T-cell (primary cell): Measurements from ENCODE around the gene INHA. TPM values are rescaled to one million over a fixed set of nuclear protein-coding genes. Genes with fewer than 3 reads are reported as not detected.

Experiments
- ATAC-seq, 4 experiments: fragments of 200-7000 bp in 3 of 4; fragments of 150-1000 bp in 1 of 4; cut with Tn5 transposase; replicated peaks in 1 of 4; 1 replicate in 3 of 4; 2 replicates in 1 of 4; pipeline ENCODE4 v1.10.0; 2021; ENCODE audit warnings: moderate library complexity in 3 of 4, mild to moderate bottlenecking in 2 of 4, moderate number of reproducible peaks in 1 of 4
- CTCF ChIA-PET, 2 donors: fragments of 300-600 bp; sonication (Branson Sonifier 250); formaldehyde crosslinking; loops; one replicate each; lab custom pipeline; 2022; ENCODE audit warnings: antibody characterized with exemption in 2 of 2; lab: Charles Lee
- POLR2A ChIA-PET, 2 donors: fragments of 300-600 bp; sonication (Branson Sonifier 250); formaldehyde crosslinking; loops; one replicate each; lab custom pipeline; 2022; ENCODE audit warnings: antibody characterized with exemption in 2 of 2; lab: Charles Lee
- DNase-seq, 35 experiments: peaks; one replicate each; pipeline versions ENCODE4 v3.0.0 to v3.0.0-alpha.2; 2013 to 2023
- H3K27ac ChIP-seq: one replicate; pipeline ENCODE4 v1.5.1; 2013; ENCODE audit warnings: low read length
- H3K27me3 ChIP-seq, 2 experiments: replicated peaks in 1 of 2; 1 replicate in 1 of 2; 2 replicates in 1 of 2; pipeline versions ENCODE4 v1.6.1 to v1.7.0; 2013; ENCODE audit warnings: low read length in 1 of 2, mixed read lengths in 1 of 2; ENCODE audit not compliant: control insufficient read depth in 2 of 2, insufficient read depth in 2 of 2; ENCODE audit errors: extremely low read depth in 1 of 2
- H3K36me3 ChIP-seq, 2 donors: 1 replicate in 1 of 2; 2 replicates in 1 of 2; pipeline versions ENCODE4 v1.6.1 to v1.7.0; 2013; ENCODE audit warnings: low read length in 1 of 2; ENCODE audit not compliant: control insufficient read depth in 2 of 2, insufficient read depth in 1 of 2; ENCODE audit errors: extremely low read depth in 1 of 2
- H3K4me1 ChIP-seq, 2 experiments: 1 replicate in 1 of 2; 2 replicates in 1 of 2; pipeline versions ENCODE4 v1.6.1 to v1.7.0; 2013; ENCODE audit warnings: low read length in 2 of 2, mixed read lengths in 1 of 2; ENCODE audit not compliant: insufficient read depth in 2 of 2, control insufficient read depth in 1 of 2; ENCODE audit errors: extremely low read depth in 1 of 2
- H3K4me3 ChIP-seq, 2 donors: 1 replicate in 1 of 2; 2 replicates in 1 of 2; pipeline versions ENCODE4 v1.5.1 to v1.7.0; 2013; ENCODE audit warnings: mild to moderate bottlenecking in 2 of 2, low read length in 1 of 2, moderate library complexity in 1 of 2; ENCODE audit not compliant: control insufficient read depth in 1 of 2; ENCODE audit errors: extremely low read depth in 1 of 2
- H3K9me3 ChIP-seq: 2 replicates; pipeline ENCODE4 v1.7.0; 2013
- H3K27ac Mint-ChIP-seq, 2 donors: one replicate each; pipeline ENCODE4 v1.8.0; 2020 to 2021; ENCODE audit warnings: mild to moderate bottlenecking in 2 of 2, mixed read lengths in 2 of 2
- H3K27me3 Mint-ChIP-seq, 2 donors: one replicate each; pipeline ENCODE4 v1.8.0; 2021 to 2022; ENCODE audit warnings: mixed read lengths in 2 of 2
- H3K36me3 Mint-ChIP-seq: one replicate; pipeline ENCODE4 v1.8.0; 2021; ENCODE audit warnings: mixed read lengths
- H3K4me1 Mint-ChIP-seq, 3 donors: one replicate each; pipeline ENCODE4 v1.8.0; 2020 to 2022; ENCODE audit warnings: mixed read lengths in 3 of 3, mild to moderate bottlenecking in 1 of 3
- H3K4me3 Mint-ChIP-seq, 3 donors: one replicate each; pipeline ENCODE4 v1.8.0; 2020 to 2022; ENCODE audit warnings: mild to moderate bottlenecking in 3 of 3, mixed read lengths in 3 of 3, moderate library complexity in 3 of 3
- H3K9me3 Mint-ChIP-seq, 3 donors: one replicate each; pipeline ENCODE4 v1.8.0; 2020 to 2022; ENCODE audit warnings: mixed read lengths in 3 of 3
- WGBS: methylation state at CpG from one replicate; pipeline ENCODE4 v1.1.5; 2013; ENCODE audit warnings: missing lambda C conversion rate; ENCODE audit not compliant: insufficient coverage; 5-methylcytosine and 5-hydroxymethylcytosine counted together
- total RNA-seq, 35 experiments: library from RNA in 6 of 35; stranded (reverse) in 6 of 35; fragments of 120-200 nt in 1 of 35; gene quantifications; one replicate each; pipeline versions ENCODE4 v1.2.1 to v1.2.4 and lab custom pipeline; 2013 to 2026

INHA gene
- total RNA-seq, 5 donors from 2014 or later (not counting 1 experiment from before 2014, with no cell fraction given): 0.16 TPM; not detected in 4

DNA sequence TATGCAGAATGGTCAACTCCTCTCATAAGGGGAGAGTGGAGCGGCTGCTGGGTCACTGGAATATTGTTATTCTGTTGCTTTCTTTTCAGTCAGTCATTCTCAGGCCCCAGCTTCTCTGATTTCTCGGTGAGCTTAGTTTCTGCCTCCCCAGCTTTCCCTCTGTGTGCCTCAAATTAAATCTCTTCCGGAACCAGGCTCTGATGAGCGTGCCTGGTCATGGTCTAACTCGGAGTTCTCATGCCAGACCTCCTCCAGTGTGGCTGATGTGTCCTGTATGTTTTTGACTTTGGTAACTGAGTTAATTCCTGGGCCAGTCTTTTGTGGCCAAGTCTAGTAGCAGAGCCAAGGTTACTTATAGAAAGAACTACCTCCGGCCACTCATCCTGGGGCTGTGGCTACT lies 20.6 kb downstream of the INHA start:
- Histone ChIP-seq H3K4me1 (peaks cover 0 to 4% of the 10 kb centered on the region in 2 experiments), H3K9me3 (no peaks in the 10 kb centered on the region), H3K4me3 (no peak overlapping the region), H3K27ac (no peak overlapping the region), H3K36me3 (no peaks in the 10 kb centered on the region), H3K27me3 (peaks cover 0 to 13% of the 10 kb centered on the region in 2 experiments)
- no peak overlapping the region for H3K4me3 Mint-ChIP-seq
- no peaks in the 10 kb centered on the region for H3K36me3 Mint-ChIP-seq
- ChIA-PET POLR2A (no interaction called here), CTCF (interaction anchor here in 1 of 2 donors (1.2 kb wide), 1 partner anchor 32 kb away, joined by 3 read pairs; no protein-coding TSS in a partner anchor)
- ATAC-seq (no peak), DNase-seq (no peak)
- no peak overlapping the region for H3K27ac Mint-ChIP-seq
- WGBS: 77% methylated on average over 1 of the region's 6 CpGs
- no peaks in the 10 kb centered on the region for H3K9me3 Mint-ChIP-seq
- H3K27me3 Mint-ChIP-seq: peaks cover 14 to 16% of the 10 kb centered on the region in 2 donors
- peaks cover 0 to 8% (median 6%) of the 10 kb centered on the region in 3 donors for H3K4me1 Mint-ChIP-seq

DNA sequence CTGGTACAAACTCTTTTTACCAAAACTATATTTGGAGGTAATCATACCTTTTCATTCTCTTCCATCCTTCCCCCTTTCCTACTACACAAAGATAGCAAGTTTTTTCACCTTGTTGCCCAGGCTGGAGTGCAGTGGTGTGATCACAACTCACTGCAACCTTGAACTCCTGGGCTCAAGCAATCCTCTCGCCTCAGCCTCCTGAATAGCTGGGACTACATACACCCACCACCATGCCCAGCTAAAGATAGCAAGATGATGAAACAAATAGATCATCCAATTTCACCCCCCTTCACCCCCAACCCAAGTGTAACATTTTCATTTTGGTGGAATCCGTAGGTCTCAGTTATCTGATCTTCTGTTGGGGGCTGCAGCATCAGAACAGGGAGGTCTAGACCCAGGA lies 21.0 kb downstream of the INHA start:
- ChIA-PET CTCF (interaction anchor here in 1 of 2 donors (1.2 kb wide), 1 partner anchor 33 kb away, joined by 3 read pairs; no protein-coding TSS in a partner anchor), POLR2A (no interaction called here)
- no peak overlapping the region for H3K4me3 Mint-ChIP-seq

DNA sequence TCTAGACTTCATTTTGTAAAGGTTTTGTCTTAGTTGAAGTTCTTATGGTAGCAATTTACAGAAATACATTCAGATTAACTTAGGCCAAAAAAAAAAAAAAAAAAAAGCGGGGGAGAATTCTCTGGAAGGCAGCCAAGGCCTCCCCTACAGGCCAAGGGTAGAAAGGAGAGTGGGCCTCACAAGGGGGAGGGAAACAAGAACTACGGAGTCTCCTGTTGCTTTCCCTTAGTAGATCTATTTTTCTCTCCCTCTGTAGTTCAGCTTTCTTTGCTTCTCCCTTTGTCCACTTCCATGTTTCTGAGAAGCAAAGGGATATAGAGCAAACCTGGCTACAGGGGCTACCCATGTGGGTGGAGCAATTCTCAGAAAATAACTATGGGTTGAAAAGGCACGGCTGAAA lies 23.1 kb downstream of the INHA start:
- POLR2A ChIA-PET: no interaction called here

More for the DNA sequence above, 21.0 kb downstream of the INHA start:
- ATAC-seq: no peak
- Histone ChIP-seq H3K27me3 (peaks cover 0 to 13% of the 10 kb centered on the region in 2 experiments), H3K4me3 (no peak overlapping the region), H3K36me3 (no peaks in the 10 kb centered on the region), H3K4me1 (peaks cover under 1 to 7% of the 10 kb centered on the region in 2 experiments), H3K27ac (no peak overlapping the region), H3K9me3 (no peaks in the 10 kb centered on the region)
- WGBS: 69% methylated on average over 2 of the region's 2 CpGs
- H3K4me1 Mint-ChIP-seq: peaks cover 3 to 12% (median 9%) of the 10 kb centered on the region in 3 donors
- peaks cover 13 to 16% of the 10 kb centered on the region in 2 donors for H3K27me3 Mint-ChIP-seq
- no peaks in the 10 kb centered on the region for H3K36me3 Mint-ChIP-seq
- DNase-seq: no peak
- no peaks in the 10 kb centered on the region for H3K9me3 Mint-ChIP-seq
- H3K27ac Mint-ChIP-seq: no peak overlapping the region

DNA sequence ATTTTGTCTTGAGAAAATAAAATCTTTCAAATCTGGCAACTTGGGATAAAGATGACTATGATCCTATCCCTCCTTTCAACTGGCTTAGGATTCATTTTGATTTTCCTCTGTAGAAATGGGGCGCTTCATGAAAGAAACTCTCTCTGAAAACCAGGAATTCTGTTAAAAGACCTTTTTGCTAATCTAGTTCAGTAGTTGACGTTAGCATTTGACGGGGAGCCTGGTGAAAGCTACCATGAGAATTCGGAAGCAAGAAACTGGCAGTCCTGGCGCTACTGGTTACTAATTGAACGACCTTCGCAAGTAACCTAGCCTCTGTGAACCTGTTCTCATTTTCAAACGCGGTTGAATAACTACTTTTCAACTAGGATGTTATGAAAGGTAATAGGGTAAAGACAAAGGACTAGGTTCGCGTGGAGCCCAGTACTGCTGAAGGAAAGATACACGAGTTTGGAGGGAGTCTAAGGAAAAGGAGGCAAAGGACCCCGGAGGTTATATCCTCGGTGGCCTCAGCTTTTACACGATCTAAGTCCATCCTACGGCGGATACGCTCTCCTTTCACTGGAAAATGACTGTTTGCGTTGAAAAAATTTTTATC lies 24.9 kb downstream of the INHA start:
- no peaks in the 10 kb centered on the region for H3K9me3 ChIP-seq
- peaks cover 3 to 13% of the 10 kb centered on the region in 2 experiments for H3K4me1 ChIP-seq
- ATAC-seq: peak in 3 of 4 experiments; percentile 1 to 4 (median 2)
- WGBS: 41% methylated on average over 9 of the region's 19 CpGs
- peaks cover 3 to 11% of the 10 kb centered on the region in 2 donors for H3K36me3 ChIP-seq
- CTCF ChIA-PET: interaction anchor here (0.6 to 1.1 kb wide), 3 partner anchors 45 to 720 kb away, joined by 3 read pairs; no protein-coding TSS in a partner anchor
- Mint-ChIP-seq H3K36me3 (peaks cover 13% of the 10 kb centered on the region), H3K4me3 (peak overlapping the region; percentile 93 to 95 (median 93)), H3K9me3 (no peaks in the 10 kb centered on the region), H3K4me1 (peaks cover 18 to 24% (median 22%) of the 10 kb centered on the region in 3 donors), H3K27me3 (peaks cover 11 to 12% of the 10 kb centered on the region in 2 donors), H3K27ac (peak overlapping the region; percentile 88 to 97)
- H3K27ac ChIP-seq: peak overlapping the region; percentile 65
- peak overlapping the region; percentile 82 to 100 for H3K4me3 ChIP-seq
- H3K27me3 ChIP-seq: peaks cover 0 to 7% of the 10 kb centered on the region in 2 experiments
- DNase-seq: no peak
- POLR2A ChIA-PET: interaction anchor here in 1 of 2 donors (1.0 kb wide), 1 partner anchor 212 kb away, joined by 4 read pairs; no protein-coding TSS in a partner anchor

More for the DNA sequence above, 23.1 kb downstream of the INHA start:
- H3K27ac Mint-ChIP-seq: no peak overlapping the region
- peak overlapping the region in 1 of 3 donors; percentile 9 for H3K4me3 Mint-ChIP-seq
- DNase-seq: no peak
- Histone ChIP-seq H3K27ac (no peak overlapping the region), H3K36me3 (no peaks in the 10 kb centered on the region), H3K4me1 (peaks cover 3 to 13% of the 10 kb centered on the region in 2 experiments), H3K27me3 (peaks cover 0 to 11% of the 10 kb centered on the region in 2 experiments), H3K9me3 (no peaks in the 10 kb centered on the region), H3K4me3 (no peak overlapping the region)
- H3K36me3 Mint-ChIP-seq: no peaks in the 10 kb centered on the region
- WGBS: 22% methylated on average over 1 of the region's 3 CpGs
- peaks cover 13 to 24% (median 22%) of the 10 kb centered on the region in 3 donors for H3K4me1 Mint-ChIP-seq
- ATAC-seq: no peak
- H3K9me3 Mint-ChIP-seq: no peaks in the 10 kb centered on the region
- CTCF ChIA-PET: interaction anchor here (0.5 to 0.7 kb wide), 3 partner anchors 32 to 67 kb away, joined by 3 to 4 read pairs (median 3); no protein-coding TSS in a partner anchor
- peaks cover 11 to 16% of the 10 kb centered on the region in 2 donors for H3K27me3 Mint-ChIP-seq

DNA sequence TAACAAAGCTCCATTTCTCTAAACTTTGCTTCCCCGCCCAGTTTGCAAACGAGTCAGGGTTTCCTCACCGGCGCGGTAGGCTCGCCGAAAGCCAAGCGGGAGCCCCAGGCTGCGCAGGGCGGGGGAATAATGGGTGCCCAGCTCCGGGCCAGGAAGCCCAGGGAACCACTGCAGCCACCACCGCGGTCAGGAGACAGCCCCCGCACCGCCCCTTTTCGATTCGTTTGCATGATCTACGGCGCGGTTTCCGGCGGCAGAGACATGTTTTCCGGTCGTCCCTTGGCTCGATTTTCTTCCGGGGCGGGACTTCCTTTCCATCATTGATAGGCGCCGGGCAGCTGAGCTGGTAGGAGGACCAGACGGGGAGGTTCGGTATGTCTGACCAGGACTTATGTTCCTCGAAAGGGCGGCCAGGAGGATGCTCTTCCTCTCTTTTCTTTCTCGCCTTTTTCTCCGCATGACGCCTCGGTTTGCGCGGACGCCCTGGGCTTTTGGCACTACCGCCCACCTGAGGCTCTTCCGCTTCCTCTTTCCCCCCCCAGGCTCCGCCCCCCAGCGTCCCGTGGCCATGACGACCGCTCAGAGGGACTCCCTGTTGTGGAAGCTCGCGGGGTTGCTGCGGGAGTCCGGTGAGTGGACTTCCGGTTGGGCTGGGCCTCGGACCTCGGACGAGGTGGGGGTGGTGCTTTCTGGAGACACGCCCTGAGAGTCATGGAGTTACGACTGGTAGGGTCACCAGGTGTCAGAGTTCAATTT lies 25.6 kb downstream of the INHA start, which contains the start of gene STK11IP:
Gene STK11IP (plus strand): TSS at position 306 of the 756 bp plus-strand sequence. CDS start 263 bp downstream, at position 569.
- POLR2A ChIA-PET: interaction anchor here in 1 of 2 donors (0.6 to 1.0 kb wide), 2 partner anchors 15 to 212 kb away, joined by 4 read pairs; no protein-coding TSS in a partner anchor
- peaks cover 6 to 11% of the 10 kb centered on the region in 2 donors for H3K27me3 Mint-ChIP-seq

More for the DNA sequence above, 25.6 kb downstream of the INHA start, which contains the start of gene STK11IP:
- Mint-ChIP-seq H3K27ac (peak within 1 kb of the TSS; percentile 88 to 97), H3K9me3 (no peaks in the 10 kb centered on the region), H3K4me3 (peak within 1 kb of the TSS; percentile 93 to 95 (median 93)), H3K4me1 (peaks cover 18 to 24% (median 22%) of the 10 kb centered on the region in 3 donors), H3K36me3 (peaks cover 17% of the 10 kb centered on the region)
- DNase-seq: peak; percentile 76 to 95 (median 86)
- Histone ChIP-seq H3K27ac (peak within 1 kb of the TSS; percentile 65), H3K4me1 (peaks cover 3 to 13% of the 10 kb centered on the region in 2 experiments), H3K9me3 (no peaks in the 10 kb centered on the region), H3K4me3 (peak within 1 kb of the TSS; percentile 82 to 100), H3K36me3 (peaks cover 10 to 17% of the 10 kb centered on the region in 2 donors), H3K27me3 (peaks cover 0 to 6% of the 10 kb centered on the region in 2 experiments)
- under 1% methylated on average over 47 of the region's 57 CpGs for WGBS
- ATAC-seq: peak; percentile 88 to 92 (median 90)
- CTCF ChIA-PET: interaction anchor here (0.6 to 1.1 kb wide), 4 partner anchors 45 to 1976 kb away, joined by 3 to 4 read pairs (median 3); no protein-coding TSS in a partner anchor
